K562 (cell line): ENCODE measurements around the gene CHI3L1. TPM values are rescaled to one million over a fixed set of nuclear protein-coding genes. Genes with fewer than 3 reads are reported as not detected.
A peak's percentile ranks its signal among the peaks of the same experiment; 100 is the strongest.

Experiments used
- ATAC-seq: fragments of 200-7000 bp; cut with Tn5 transposase; 3 replicates; pipeline ENCODE4 v1.9.1; 2020; ENCODE audit warnings: moderate library complexity
- BruUV-seq: library from RNA; stranded (reverse); fragments of 400-500 nt; replicated peaks from 2 replicates; lab custom pipeline; 2021; lab: Mats Ljungman, UMichigan
- CTCF ChIA-PET: fragments of 300-600 bp; formaldehyde crosslinking; extraction: SDS; loops from one replicate; lab custom pipeline; 2021; ENCODE audit warnings: low intra/inter-chr PET ratio; lab: Yijun Ruan, JAX
- POLR2A ChIA-PET: fragments of 300-600, 350-650 bp; sonication (Branson Sonifier 250); formaldehyde crosslinking; extraction: SDS; loops from one replicate; lab custom pipeline; 2021; ENCODE audit warnings: antibody characterized with exemption, inconsistent platforms; lab: Yijun Ruan, JAX
- DNase-seq, 4 experiments: peaks; one replicate each; pipeline versions ENCODE4 v3.0.0 to v3.0.0-alpha.2; 2011 to 2018; ENCODE audit warnings: low spot score in 3 of 4, mixed read lengths in 3 of 4; ENCODE audit errors: extremely low read depth in 1 of 4
- FAIRE-seq: peaks from 2 replicates; lab custom pipeline; 2011; peaks lifted over from hg19 to GRCh38; lab: Jason Lieb, UNC
- H2AFZ ChIP-seq: 2 replicates; pipeline ENCODE4 v1.6.0; 2011; ENCODE audit warnings: low read depth, low read length, control low read depth, inconsistent platforms
- H3K27ac ChIP-seq: fragments of 200-600 bp; 3 replicates; pipeline ENCODE4 v1.8.0; 2011; ENCODE audit warnings: low read depth, mild to moderate bottlenecking, control low read depth, inconsistent platforms, low read length, moderate library complexity, mixed read lengths; ENCODE audit errors: extremely low read depth
- H3K27me3 ChIP-seq, 2 experiments: fragments of 300-600 bp in 1 of 2; 2 replicates in 1 of 2; 3 replicates in 1 of 2; pipeline versions ENCODE4 v1.6.0 to v1.8.0; 2011; ENCODE audit warnings: inconsistent platforms in 2 of 2, low read length in 2 of 2, mild to moderate bottlenecking in 1 of 2, mixed read lengths in 1 of 2, moderate library complexity in 1 of 2; ENCODE audit not compliant: control insufficient read depth in 2 of 2, insufficient read depth in 2 of 2
- H3K36me3 ChIP-seq: fragments of 300-600 bp; 3 replicates; pipeline ENCODE4 v1.8.0; 2011; ENCODE audit warnings: mild to moderate bottlenecking, low read length, inconsistent platforms; ENCODE audit not compliant: control insufficient read depth, insufficient read depth
- H3K4me1 ChIP-seq, 2 experiments: fragments of 200-600 bp in 1 of 2; replicated peaks in 1 of 2; 2 replicates in 1 of 2; 3 replicates in 1 of 2; pipeline versions ENCODE4 v1.5.1 to v1.8.0; 2011; ENCODE audit warnings: inconsistent platforms in 2 of 2, low read length in 2 of 2, mild to moderate bottlenecking in 1 of 2, mixed read lengths in 1 of 2, moderate library complexity in 1 of 2; ENCODE audit not compliant: control insufficient read depth in 2 of 2, insufficient read depth in 2 of 2
- H3K4me2 ChIP-seq: 2 replicates; pipeline ENCODE4 v1.6.1; 2011; ENCODE audit warnings: low read length, control low read depth, inconsistent platforms, mixed read lengths; ENCODE audit not compliant: insufficient read depth
- H3K4me3 ChIP-seq: fragments of 200-600 bp; sonication (generic), shearing (Covaris generic); 2 replicates; pipeline ENCODE4 v1.5.1; 2016; ENCODE audit warnings: control low read depth, inconsistent platforms
- H3K79me2 ChIP-seq: fragments of 200-600 bp; 3 replicates; pipeline ENCODE4 v1.8.0; 2011; ENCODE audit warnings: low read length, inconsistent platforms; ENCODE audit not compliant: control insufficient read depth, insufficient read depth
- H3K9ac ChIP-seq, 2 experiments: 2 replicates each; pipeline versions ENCODE4 v1.6.0 to v1.6.1; 2011; ENCODE audit warnings: low read depth in 2 of 2, low read length in 2 of 2, control low read depth in 1 of 2, inconsistent platforms in 1 of 2, mild to moderate bottlenecking in 1 of 2, mixed read lengths in 1 of 2; ENCODE audit not compliant: insufficient read depth in 1 of 2
- H3K9me1 ChIP-seq: one replicate; pipeline ENCODE4 v1.6.0; 2011; ENCODE audit warnings: inconsistent platforms, mild to moderate bottlenecking, low read length, moderate library complexity; ENCODE audit not compliant: control insufficient read depth, insufficient read depth
- H3K9me3 ChIP-seq: replicated peaks from 2 replicates; pipeline ENCODE4 v1.5.1; 2011; ENCODE audit warnings: low read depth, low read length, inconsistent platforms; ENCODE audit not compliant: control insufficient read depth, insufficient read depth
- H4K20me1 ChIP-seq: replicated peaks from 2 replicates; pipeline ENCODE4 v1.6.1; 2011; ENCODE audit warnings: low read length, inconsistent platforms, mixed read lengths; ENCODE audit not compliant: control insufficient read depth, insufficient read depth
- CTCF ChIP-seq, 3 experiments: IDR thresholded peaks in 2 of 3; conservative IDR thresholded peaks in 1 of 3; 2 replicates each; pipeline ENCODE4 v1.5.1; 2011 to 2012; ENCODE audit warnings: low read length in 3 of 3, mild to moderate bottlenecking in 3 of 3, control low read depth in 2 of 3, improper control_type of control experiment in 1 of 3, inconsistent platforms in 1 of 3, low read depth in 1 of 3, mixed read lengths in 1 of 3, moderate library complexity in 1 of 3; ENCODE audit not compliant: insufficient read depth in 2 of 3
- HMGN3 ChIP-seq: IDR thresholded peaks from 2 replicates; pipeline ENCODE4 v1.6.1; 2011; ENCODE audit warnings: borderline replicate concordance, low read depth, mild to moderate bottlenecking, mixed read lengths, low read length; ENCODE audit not compliant: insufficient read length; ENCODE audit errors: extremely low read depth
- WGBS: fragments of 100-300 bp; shearing (Covaris generic); methylation state at CpG from one replicate; pipeline ENCODE4 v1.1.6; 2016; ENCODE audit warnings: low coverage, mixed read lengths; ENCODE audit not compliant: insufficient coverage; ENCODE audit errors: missing lambda C conversion rate; 5-methylcytosine and 5-hydroxymethylcytosine counted together
- in situ Hi-C: fragments of 300-500 bp; cut with MboI; formaldehyde crosslinking; loops from 4 replicates; pipeline ENCODE4 v1.15.0; 2018; ENCODE audit warnings: inconsistent platforms, mixed read lengths
- intact Hi-C: fragments of 100-400 bp; cut with micrococcal nuclease; formaldehyde crosslinking; loops from 2 replicates; pipeline ENCODE4 v1.14.2; 2022
- polyA plus RNA-seq, 8 experiments: library from polyadenylated mRNA; depleted of rRNA in 4 of 8; stranded (reverse) in 5 of 8; unstranded in 3 of 8; fragments of >200 nt; fragmentation: Nextera tagmentation in 2 of 8; fragmentation: Illumina TruSeq in 1 of 8; extraction: Ambion mirVana in 2 of 8; extraction: Trizol in 1 of 8; gene quantifications; 2 replicates each; pipeline versions ENCODE4 v1.2.1 to v1.2.3, GENCODE V29; 2011 to 2014; ENCODE audit warnings: inconsistent platforms in 1 of 8, missing spikeins in 1 of 8
- total RNA-seq, 7 experiments: library from RNA; depleted of rRNA in 6 of 7; stranded (reverse); fragments of >200 nt in 6 of 7; fragmentation: Illumina TruSeq in 2 of 7; extraction: Trizol in 2 of 7; gene quantifications; 2 replicates each; pipeline versions ENCODE4 v1.2.1 to v1.2.3, GENCODE V29; 2011 to 2021; ENCODE audit warnings: low replicate concordance in 1 of 7

CHI3L1 gene
- total and polyA plus RNA-seq, 9 of the 15 experiments (the other 6 are each of a cell fraction or from before 2014, with no cell fraction given), result not detected

DNA sequence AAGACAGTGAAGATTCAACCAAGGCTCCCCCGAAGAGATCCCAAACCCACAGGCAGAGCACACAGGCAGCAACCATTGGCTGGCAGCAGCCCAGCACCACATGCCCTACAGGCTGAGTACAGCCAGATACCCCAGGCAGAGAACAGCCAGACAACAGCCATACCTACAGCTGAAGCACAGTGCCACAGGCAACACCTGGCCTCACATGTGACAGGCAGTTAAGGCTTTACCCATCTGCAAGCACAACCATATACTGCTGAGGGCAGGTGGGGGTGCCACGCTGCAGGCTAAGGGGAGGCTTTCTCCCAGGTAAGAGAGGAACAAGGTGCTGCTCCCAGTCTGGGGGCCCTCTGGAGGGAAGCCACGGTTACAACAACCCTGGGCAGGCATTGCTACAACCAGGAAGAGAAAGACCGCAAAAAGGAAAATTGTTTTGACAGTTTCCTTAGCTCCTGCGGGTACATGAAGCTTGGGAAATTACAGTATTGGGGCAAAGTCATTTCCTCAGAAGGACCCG, 30.7 kb upstream of the CHI3L1 start:
- H3K27ac ChIP-seq, result no peak overlapping the region
- H3K9me3 ChIP-seq, result no peaks in the 10 kb centered on the region
- ATAC-seq, result peak; percentile 59
- H3K9me1 ChIP-seq, result no peaks in the 10 kb centered on the region
- DNase-seq, result peak in 2 of 4 experiments; percentile 14 to 30
- H3K9ac ChIP-seq, result no peak overlapping the region
- no peak for TF ChIP-seq HMGN3
- peak; percentile 24 to 33 (median 25); a peak in 3 of 6 replicates for TF ChIP-seq CTCF (IDR thresholded peaks at IDR 0.05 in 2 of 3, conservative IDR thresholded peaks at IDR 0.05 in 1 of 3; ENCODE audit: insufficient read depth in 2 of 3, low read depth in 1 of 3, low read length in 3 of 3)
- TF ChIP-seq, all 486 proteins: peak for 1
- Histone ChIP-seq H3K4me2 (no peak overlapping the region), H3K4me3 (no peak overlapping the region), H3K36me3 (no peaks in the 10 kb centered on the region), H3K79me2 (no peaks in the 10 kb centered on the region), H3K27me3 (peaks cover 17 to 59% of the 10 kb centered on the region in 2 experiments), H2AFZ (no peak overlapping the region), H3K4me1 (no peaks in the 10 kb centered on the region), H4K20me1 (peaks cover 14% of the 10 kb centered on the region)
- WGBS, result 2% methylated on average over 6 of the region's 6 CpGs
- FAIRE-seq, result no peak
- BruUV-seq, result no TSS peak
- CTCF ChIA-PET, result interaction anchor here (1.7 to 2.4 kb wide), 2 partner anchors 51 to 178 kb away, joined by 10 to 13 read pairs; no protein-coding TSS in a partner anchor
- in situ Hi-C loops (loop anchor here (5.0 kb wide), 1 partner anchor 185 kb away; no protein-coding TSS in a partner anchor), intact Hi-C loops (loop anchor here (2.0 kb wide), 2 partner anchors 52 kb away; no protein-coding TSS in a partner anchor)
- POLR2A ChIA-PET, result interaction anchor here (0.8 to 1.5 kb wide), 5 partner anchors 8 to 400 kb away, joined by 3 to 10 read pairs (median 3); no protein-coding TSS in a partner anchor
